HG02852 (cell line): ENCODE measurements around the gene KRT83.
"Not testable (repeated sequence)": the region's sequence is repeated elsewhere in the genome, so short reads cannot be mapped to it uniquely, and the experiment has no call there.

Source experiments
- ATAC-seq: cut with Tn5 transposase; IDR thresholded peaks from one replicate; pipeline ENCODE4 v1.9.1; 2021; ENCODE audit warnings: mild to moderate bottlenecking, moderate library complexity; ENCODE audit not compliant: unreplicated experiment

The KRT83 gene

GRCh38 chr12:52334185-52334584, 13.0 kb upstream of the KRT83 start:
- no peak for ATAC-seq

DNA sequence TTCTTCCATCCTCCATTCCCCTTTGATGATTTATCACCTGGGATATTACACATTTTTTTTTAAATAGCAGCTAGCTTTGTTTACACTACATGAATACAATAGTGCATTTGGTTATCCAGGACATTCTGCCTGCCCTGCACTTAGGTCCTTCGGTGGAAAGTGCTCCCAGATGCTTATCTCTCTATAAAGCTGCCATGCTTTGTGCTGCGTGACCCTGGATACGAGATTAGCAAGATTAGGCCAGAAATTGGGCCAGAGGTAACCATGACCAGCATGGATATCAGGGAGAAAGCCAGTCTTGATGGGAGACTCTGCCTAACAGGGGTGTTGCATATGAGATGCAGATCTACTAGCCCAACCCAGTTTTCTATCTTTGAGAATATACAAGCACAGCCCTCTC, 12.1 kb upstream of the KRT83 start:
- ATAC-seq: no peak

DNA sequence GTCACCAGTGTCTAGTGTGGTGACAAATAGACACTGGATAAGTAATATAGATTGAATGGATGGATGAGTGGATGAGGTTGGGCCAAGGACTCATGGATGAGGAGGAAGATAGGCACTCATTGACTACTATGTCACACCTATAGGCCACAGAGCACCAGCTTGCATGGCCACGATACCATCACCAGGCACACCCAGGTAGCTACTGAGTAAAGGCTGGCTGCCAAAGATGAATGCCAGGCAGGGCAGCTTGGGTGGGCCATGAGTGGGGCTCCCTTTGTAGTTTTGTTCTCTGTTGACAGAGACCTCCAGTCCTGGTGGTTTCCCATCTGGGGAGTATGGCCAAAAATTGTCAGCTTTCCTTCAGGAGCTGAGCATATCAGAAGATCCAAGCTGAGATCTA, 11.2 kb upstream of the KRT83 start:
- ATAC-seq: no peak

DNA sequence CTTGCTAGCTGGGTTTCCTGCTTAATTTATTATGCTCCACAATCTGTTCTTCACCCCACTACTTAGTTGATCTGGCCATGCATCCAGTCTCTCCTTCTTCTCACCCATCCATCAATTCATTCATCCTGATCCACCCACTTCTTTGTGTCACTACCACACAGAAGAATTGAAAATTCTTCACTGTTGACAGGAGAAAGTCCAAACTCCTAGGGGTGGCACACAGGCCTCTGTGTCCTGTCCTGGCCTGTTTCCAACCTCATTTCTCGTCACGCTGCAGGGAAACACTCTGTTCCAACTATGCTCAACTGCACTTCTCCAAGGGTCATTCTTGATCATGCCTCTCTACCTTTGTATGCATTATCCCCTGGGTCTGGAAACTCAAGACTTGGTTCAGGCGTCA, 10.6 kb upstream of the KRT83 start:
- ATAC-seq: no peak

GRCh38 chr12:52331039-52331438, 9.8 kb upstream of the KRT83 start:
- ATAC-seq: no peak

DNA sequence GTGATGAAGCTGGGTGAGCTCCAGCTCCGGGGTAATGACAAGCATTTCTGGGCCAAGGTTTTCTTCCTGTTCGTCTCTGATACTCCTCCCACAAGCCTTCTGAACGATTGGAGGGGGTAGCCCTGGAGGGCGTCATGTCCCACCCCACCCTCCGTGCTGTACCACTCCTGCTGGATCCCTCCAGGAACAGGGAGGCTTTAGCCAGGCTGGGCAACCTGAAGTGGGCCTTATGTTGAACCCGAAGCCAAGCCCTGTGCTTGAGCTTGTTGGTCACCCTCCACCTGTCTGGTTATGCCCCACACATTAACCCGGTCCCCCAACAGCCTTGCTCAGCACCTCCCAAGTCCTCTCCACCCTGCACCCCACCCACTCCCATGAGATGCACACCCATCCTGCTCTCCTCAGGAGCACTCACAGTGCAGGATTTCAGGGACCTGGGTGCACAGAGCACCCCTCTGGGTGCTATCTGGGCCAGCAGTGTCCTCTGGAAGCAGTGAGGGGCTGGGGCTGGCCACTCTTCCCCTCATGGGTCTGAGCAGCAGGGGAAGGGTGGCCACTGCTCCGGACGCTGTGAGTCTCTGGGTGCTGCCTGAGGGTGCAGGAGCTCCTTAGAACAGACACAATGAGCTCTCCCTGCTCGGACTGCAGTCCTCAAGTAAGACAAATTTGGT, 6.8 kb upstream of the KRT83 start:
- no peak for ATAC-seq

DNA sequence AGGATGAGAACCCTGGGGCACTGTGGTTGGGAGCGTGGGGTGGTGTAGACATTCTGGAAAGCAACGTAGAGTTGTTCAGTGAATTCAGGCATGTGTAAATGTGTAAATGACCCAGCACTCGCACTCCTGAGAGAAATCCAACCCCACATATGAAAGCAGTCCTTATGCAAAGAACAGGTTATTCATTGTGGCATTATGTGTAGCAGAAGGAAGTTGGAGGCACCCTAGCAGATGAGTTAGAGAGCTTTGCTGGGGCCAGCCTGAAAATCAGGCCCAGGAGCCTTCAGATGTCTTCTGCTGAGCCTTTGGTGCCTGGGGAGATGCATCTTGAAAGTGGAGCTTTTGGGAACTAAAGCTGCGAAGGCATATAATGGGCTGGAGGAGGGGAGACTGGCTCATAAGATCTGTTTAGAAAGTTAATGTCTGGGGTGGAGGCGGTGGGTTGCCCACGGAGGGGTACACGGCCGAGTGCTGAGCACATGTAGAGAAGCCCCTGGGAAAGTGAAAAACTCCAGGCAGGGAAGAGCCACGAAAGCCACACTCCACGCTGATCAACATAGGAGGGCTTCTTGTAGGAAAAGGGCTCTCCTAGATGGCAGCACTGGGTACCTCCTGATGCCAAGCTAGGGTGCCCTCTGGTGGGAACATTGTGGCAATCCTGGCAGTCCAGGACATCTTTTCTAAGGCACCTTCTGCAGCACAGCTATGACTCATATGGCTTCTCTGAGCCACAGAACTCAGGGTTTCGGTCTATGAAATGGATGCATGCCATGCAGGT, 6.0 kb upstream of the KRT83 start:
- peak; percentile 96 for ATAC-seq

- ATAC-seq: no peak
Observed at GRCh38 chr12:52324153-52324444, 2.9 kb upstream of the KRT83 start.

GRCh38 chr12:52323416-52324152, 2.4 kb upstream of the KRT83 start:
- ATAC-seq: no peak

GRCh38 chr12:52323001-52323400, 1.8 kb upstream of the KRT83 start:
- ATAC-seq: no peak

DNA sequence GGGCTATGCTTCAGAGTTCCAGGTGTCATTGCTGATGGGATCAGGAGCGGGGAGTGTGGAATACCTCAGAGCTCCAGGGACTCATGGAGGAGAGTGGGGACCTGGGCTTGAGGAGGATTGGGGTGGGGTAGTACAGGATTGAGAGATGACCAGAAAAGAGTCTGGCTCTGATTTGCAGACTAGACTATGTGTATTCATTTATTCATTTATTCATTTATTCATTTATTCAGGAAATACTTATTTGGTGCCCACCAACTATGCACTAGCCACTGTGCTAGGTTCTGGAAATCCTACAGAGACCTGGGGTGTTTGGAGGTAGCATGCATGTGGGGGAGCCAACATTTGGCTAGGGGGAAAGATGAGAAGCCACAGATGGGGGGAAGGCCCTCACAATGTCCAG, 871 bp upstream of the KRT83 start:
- ATAC-seq: no peak

- no peak for ATAC-seq
Observed at GRCh38 chr12:52321418-52321817, 220 bp upstream of the KRT83 start.

DNA sequence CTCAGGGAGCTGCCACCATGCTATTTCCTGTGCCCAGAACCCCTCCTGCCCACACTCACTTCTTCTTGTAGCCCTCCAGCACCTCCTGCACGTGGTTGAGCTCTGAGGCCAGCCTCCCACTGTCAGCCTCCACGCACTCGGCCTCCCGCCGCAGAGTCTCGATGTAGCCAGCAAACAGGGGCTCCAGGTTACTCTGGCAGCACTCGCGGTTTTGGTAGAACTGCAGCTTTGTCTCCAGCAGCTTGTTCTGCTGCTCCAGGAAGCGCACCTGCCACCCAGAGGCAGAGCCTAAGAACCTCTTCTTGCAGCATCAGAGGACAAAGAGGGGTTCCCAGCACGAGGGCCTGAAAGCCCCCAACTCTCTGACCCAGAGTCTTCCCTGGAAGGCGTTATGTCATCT, 2.1 kb downstream of the KRT83 start:
- ATAC-seq: no peak

DNA sequence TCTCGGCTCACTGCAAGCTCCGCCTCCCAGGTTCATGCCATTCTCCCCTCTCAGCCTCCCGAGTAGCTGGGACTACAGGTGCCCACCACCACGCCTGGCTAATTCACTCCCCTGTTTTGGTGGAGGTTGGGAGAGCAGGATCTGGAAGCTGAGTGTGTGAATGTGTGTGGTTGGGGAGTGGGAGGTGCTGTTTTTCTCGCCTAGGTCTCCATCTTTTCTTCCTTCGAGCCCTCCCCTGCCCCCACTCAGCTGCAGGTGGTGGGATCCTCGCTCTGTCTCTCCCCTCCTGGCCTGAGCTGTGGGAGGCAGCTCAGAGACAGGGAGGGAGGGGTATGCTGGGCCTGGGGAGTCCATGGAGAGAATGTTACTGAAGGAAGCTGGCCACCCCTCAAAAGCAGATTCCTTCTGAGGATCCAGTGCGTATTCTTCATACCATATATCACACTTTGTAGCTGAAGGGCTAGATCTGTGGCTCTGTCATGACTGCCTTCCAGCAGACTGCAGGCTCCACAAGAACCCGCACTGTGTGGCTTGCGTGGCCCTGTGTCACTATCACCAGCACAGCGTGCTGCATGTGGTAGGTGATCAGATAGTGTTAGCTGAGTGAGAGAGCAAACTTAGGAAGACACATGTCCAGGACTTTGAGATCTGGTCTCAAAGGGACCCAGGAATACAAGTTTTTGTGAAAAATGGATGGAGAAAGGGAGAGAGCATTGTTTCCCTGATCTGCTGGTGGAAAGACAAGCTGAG, 2.8 kb downstream of the KRT83 start:
- ATAC-seq: no peak

- ATAC-seq: no peak
Observed at GRCh38 chr12:52317468-52318052, 3.6 kb downstream of the KRT83 start.

DNA sequence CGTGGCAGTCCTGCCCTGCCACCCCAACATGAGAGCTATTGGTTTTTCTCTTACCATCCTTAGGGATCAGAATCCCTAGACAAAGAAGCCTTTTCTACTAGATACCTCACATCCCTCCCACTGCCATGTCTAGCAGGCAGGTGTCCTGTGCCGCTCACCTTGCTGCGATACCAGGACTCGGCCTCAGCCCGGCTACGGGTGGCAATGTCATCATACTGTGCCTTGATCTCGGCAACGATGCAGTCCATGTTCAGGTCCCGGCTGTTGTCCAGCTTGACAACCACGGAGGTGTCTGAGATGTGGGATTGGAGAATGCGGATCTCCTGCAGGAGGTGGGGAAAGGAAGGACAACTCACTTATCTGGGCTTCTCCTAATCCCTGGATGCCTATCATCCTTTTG, 4.5 kb downstream of the KRT83 start:
- no peak for ATAC-seq

DNA sequence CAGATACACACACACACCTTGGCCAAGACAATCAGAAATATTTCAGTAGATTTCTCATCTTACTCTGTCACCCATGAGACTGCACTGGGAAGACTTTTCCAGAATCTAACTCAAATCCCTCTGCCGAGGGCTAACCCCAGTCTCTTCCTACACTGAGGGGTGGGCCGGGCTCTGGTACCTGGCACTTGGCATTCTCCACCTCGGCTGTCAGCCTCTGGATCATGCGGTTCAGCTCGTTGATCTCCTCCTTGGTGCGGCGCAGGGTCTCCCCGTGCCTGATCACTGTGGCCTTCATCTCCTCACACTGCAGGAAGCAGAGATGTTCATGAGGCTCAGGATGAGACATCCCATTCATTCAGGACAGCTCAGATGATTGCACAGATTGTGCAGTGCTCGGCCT, 4.9 kb downstream of the KRT83 start:
- ATAC-seq: no peak

GRCh38 chr12:52315721-52316120, 5.5 kb downstream of the KRT83 start:
- ATAC-seq: not testable (repeated sequence)

- no peak for ATAC-seq
Observed at GRCh38 chr12:52314511-52314910, 6.7 kb downstream of the KRT83 start.

- no peak for ATAC-seq
Observed at GRCh38 chr12:52313926-52314325, 7.3 kb downstream of the KRT83 start.

DNA sequence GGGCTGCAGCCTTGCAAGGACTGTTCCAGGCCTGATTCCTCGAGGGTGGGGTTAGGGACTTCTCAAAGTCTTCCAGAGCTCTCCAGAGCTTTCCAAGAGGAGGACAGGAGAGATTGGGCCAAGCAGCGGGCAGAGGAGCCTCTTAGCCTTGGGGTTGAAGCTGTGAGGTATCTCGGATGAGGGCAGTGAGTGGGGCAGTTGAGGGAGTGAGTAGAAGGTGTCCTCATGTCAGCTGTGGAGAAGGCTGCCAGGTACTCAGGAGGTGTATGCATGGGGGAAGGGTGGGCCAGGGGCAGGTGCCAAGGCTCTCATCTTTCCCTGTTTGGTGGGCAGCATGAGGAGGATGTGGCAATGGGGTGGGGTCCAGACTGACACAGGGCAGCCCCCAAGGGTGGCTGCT, 7.7 kb downstream of the KRT83 start:
- ATAC-seq: no peak
